Gastrocnemius medialis (tissue), 4 donors: ENCODE measurements around the gene TRIM14.

Experiments
- POLR2A ChIP-seq, 2 donors: fragments of 450-650 bp; IDR thresholded peaks; one replicate each; pipeline ENCODE4 v1.6.1; 2017; ENCODE audit warnings: antibody characterized with exemption in 2 of 2, mild to moderate bottlenecking in 2 of 2, moderate library complexity in 2 of 2
- TF ChIP-seq, protein P1 (sequence below), 5 experiments: fragments of 450-650 bp in 3 of 5; fragments of 200-600 bp in 2 of 5; sonication (generic) in 2 of 5; IDR thresholded peaks in 4 of 5; conservative IDR thresholded peaks in 1 of 5; 1 replicate in 4 of 5; 2 replicates in 1 of 5; pipeline ENCODE4 v1.5.1; 2016 to 2019; ENCODE audit warnings: antibody characterized with exemption in 5 of 5, mild to moderate bottlenecking in 3 of 5, moderate library complexity in 3 of 5

DNA sequence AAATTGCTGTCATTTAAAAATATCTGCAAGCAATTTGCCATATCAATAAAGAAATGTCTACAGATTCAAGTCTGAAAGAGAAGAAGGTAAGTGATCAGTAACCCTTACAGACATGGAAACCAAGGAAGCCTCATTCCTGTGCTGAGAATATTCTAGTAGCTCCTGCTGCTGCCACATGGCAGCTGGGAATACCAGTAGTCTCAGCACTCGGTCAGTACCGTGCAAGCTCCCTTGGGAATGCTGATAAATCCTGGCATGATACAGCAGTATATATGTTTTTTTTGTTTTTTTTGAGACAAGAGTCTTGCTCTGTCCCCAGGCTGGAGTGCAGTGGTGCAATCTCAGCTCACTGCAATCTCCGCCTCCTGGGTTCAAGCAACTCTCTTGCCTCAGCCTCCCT lies 34.6 kb downstream of the TRIM14 start:
- no peak for TF ChIP-seq POLR2A (IDR thresholded peaks at IDR 0.05)
- TF ChIP-seq, protein P1, sequence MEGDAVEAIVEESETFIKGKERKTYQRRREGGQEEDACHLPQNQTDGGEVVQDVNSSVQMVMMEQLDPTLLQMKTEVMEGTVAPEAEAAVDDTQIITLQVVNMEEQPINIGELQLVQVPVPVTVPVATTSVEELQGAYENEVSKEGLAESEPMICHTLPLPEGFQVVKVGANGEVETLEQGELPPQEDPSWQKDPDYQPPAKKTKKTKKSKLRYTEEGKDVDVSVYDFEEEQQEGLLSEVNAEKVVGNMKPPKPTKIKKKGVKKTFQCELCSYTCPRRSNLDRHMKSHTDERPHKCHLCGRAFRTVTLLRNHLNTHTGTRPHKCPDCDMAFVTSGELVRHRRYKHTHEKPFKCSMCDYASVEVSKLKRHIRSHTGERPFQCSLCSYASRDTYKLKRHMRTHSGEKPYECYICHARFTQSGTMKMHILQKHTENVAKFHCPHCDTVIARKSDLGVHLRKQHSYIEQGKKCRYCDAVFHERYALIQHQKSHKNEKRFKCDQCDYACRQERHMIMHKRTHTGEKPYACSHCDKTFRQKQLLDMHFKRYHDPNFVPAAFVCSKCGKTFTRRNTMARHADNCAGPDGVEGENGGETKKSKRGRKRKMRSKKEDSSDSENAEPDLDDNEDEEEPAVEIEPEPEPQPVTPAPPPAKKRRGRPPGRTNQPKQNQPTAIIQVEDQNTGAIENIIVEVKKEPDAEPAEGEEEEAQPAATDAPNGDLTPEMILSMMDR (IDR thresholded peaks at IDR 0.05 in 4 of 5, conservative IDR thresholded peaks at IDR 0.05 in 1 of 5), result no peak
